Adrenal gland (tissue), 12 donors: ENCODE measurements around the gene NNT. TPM values are rescaled to one million over a fixed set of nuclear protein-coding genes. Genes with fewer than 3 reads are reported as not detected.
"Not testable (repeated sequence)": the region's sequence is repeated elsewhere in the genome, so short reads cannot be mapped to it uniquely, and the experiment has no call there.

Source experiments
- DNase-seq, 7 donors: peaks; one replicate each; pipeline ENCODE4 v3.0.0-alpha.2; 2019 to 2020
- H3K27ac ChIP-seq, 5 donors: fragments of 200-600 bp; sonication (generic) in 4 of 5; 1 replicate in 3 of 5; 2 replicates in 2 of 5; pipeline versions ENCODE4 v1.5.1 to v1.8.0; 2016 to 2020; ENCODE audit warnings: mild to moderate bottlenecking in 1 of 5
- H3K27me3 ChIP-seq: fragments of 200-600 bp; 2 replicates; pipeline ENCODE4 v1.8.0; 2021
- H3K36me3 ChIP-seq, 2 donors: fragments of 200-600 bp; replicated peaks in 1 of 2; 1 replicate in 1 of 2; 2 replicates in 1 of 2; pipeline versions ENCODE4 v1.5.1 to v1.8.0; 2018 to 2022
- H3K4me1 ChIP-seq, 2 donors: fragments of 200-600 bp; replicated peaks in 1 of 2; 1 replicate in 1 of 2; 2 replicates in 1 of 2; pipeline versions ENCODE4 v1.5.1 to v1.8.0; 2018 to 2021
- H3K4me3 ChIP-seq, 4 donors: fragments of 200-600 bp; sonication (generic) in 3 of 4; one replicate each; pipeline ENCODE4 v1.5.1; 2016 to 2018
- H3K9me3 ChIP-seq, 3 donors: fragments of 200-600 bp; sonication (generic) in 1 of 3; replicated peaks in 1 of 3; 1 replicate in 2 of 3; 2 replicates in 1 of 3; pipeline versions ENCODE4 v1.5.1 to v1.8.0; 2016 to 2021
- CTCF ChIP-seq, 6 experiments: fragments of 450-650 bp in 4 of 6; fragments of 200-600 bp in 2 of 6; sonication (generic) in 1 of 6; IDR thresholded peaks; 1 replicate in 5 of 6; 2 replicates in 1 of 6; pipeline versions ENCODE4 v1.5.1 to v1.8.0; 2016 to 2021; ENCODE audit warnings: antibody characterized with exemption in 6 of 6, mild to moderate bottlenecking in 2 of 6, moderate library complexity in 1 of 6
- POLR2A ChIP-seq, 2 donors: fragments of 450-650 bp; IDR thresholded peaks; one replicate each; pipeline ENCODE4 v1.6.1; 2017; ENCODE audit warnings: antibody characterized with exemption in 2 of 2, mild to moderate bottlenecking in 2 of 2, moderate library complexity in 1 of 2
- WGBS, 4 donors: extraction: QIAGEN DNeasy Blood & Tissue Kit in 2 of 4; methylation state at CpG; one replicate each; pipeline versions ENCODE4 v1.1.5 to v1.1.7; 2013 to 2017; 5-methylcytosine and 5-hydroxymethylcytosine counted together
- intact Hi-C, 2 donors: fragments of 100-400 bp; cut with DNase I; formaldehyde crosslinking; loops; one replicate each; pipeline versions ENCODE4 v1.14.1 to v1.15.0; 2022 to 2023
- polyA plus RNA-seq, 3 donors: library from polyadenylated mRNA; stranded (reverse); fragments of 200-250 nt in 2 of 3; fragments of 350-450 nt in 1 of 3; fragmentation: Illumina TruSeq in 1 of 3; extraction: RNeasy Lipid Tissue Mini Kit (QIAGEN cat#74804) in 1 of 3; gene quantifications; one replicate each; pipeline ENCODE4 v1.2.3, GENCODE V29; 2013 to 2014
- total RNA-seq, 9 donors: library from RNA; depleted of rRNA in 4 of 9; stranded (reverse); fragments of >200 nt in 4 of 9; fragments of 120-200 nt in 1 of 9; fragmentation: NEBNext Ultra II Directional in 1 of 9; extraction: Animal tissue kit (Norgen Biotek cat#: 25700) in 1 of 9; gene quantifications; one replicate each; pipeline versions ENCODE4 v1.1.0 to v1.2.4, GENCODE V29; 2013 to 2023
- donor health status: healthy with polysubstance abuse.
- donor health status: Bipolar disorder and iron deficiency.
- donor health status: DM: yes; HTN: yes; CAD: no.
- donor health status: DM: no; HTN: no; CAD: no.
- donor health status: DM: no; HTN: no; CAD: no.
- donor health status: DM: yes; HTN: yes; CAD: no.

NNT gene
- total and polyA plus RNA-seq, 12 donors, result 6.9 to 104 (median 59.1) TPM

- WGBS, 4 donors, result 0 to 1% (median 1%) methylated on average over 40 to 44 of the region's 44 CpGs
- peak; percentile 54 to 76 (median 67) for DNase-seq
- Histone ChIP-seq H3K27ac (peak overlapping the region in 4 of 5 donors; percentile 92 to 99 (median 95)), H3K36me3 (no peaks in the 10 kb centered on the region), H3K27me3 (no peaks in the 10 kb centered on the region), H3K9me3 (no peaks in the 10 kb centered on the region), H3K4me3 (peak overlapping the region; percentile 16 to 86 (median 44)), H3K4me1 (peaks cover 15 to 43% of the 10 kb centered on the region in 2 donors)
- TF ChIP-seq POLR2A (IDR thresholded peaks at IDR 0.05) (peak in 1 of 2 donors; percentile 12), CTCF (IDR thresholded peaks at IDR 0.05) (no peak)
- intact Hi-C loops, result loop anchor here in 1 of 2 donors (2.0 kb wide), 1 partner anchor 47 kb away; the partner anchor contains the start of gene NNT
These were observed 46.9 kb upstream of the NNT start for GRCh38 chr5:43555895-43556606.

GRCh38 chr5:43556607-43556856, 46.4 kb upstream of the NNT start:
- H3K9me3 ChIP-seq, H3K36me3 ChIP-seq, H3K27me3 ChIP-seq: not testable (repeated sequence)
- 0% methylated on average over 1 to 28 of the region's 30 CpGs for WGBS, 4 donors
- peaks cover 15 to 41% of the 10 kb centered on the region in 2 donors for H3K4me1 ChIP-seq
- DNase-seq, result peak in 2 of 7 donors; percentile 84 to 85
- H3K4me3 ChIP-seq, result peak overlapping the region; percentile 16 to 86 (median 44)
- peak overlapping the region; percentile 32 to 99 (median 93) for H3K27ac ChIP-seq
- intact Hi-C loops, result loop anchor here in 1 of 2 donors (2.0 kb wide), 1 partner anchor 46 kb away; the partner anchor contains the start of gene NNT

- WGBS, 4 donors, result 0 to 2% (median 1%) methylated on average over 19 to 79 of the region's 79 CpGs; no CpG with 5 or more reads in 1 of the 4 donors
- no peaks in the 10 kb centered on the region for H3K36me3 ChIP-seq
- peak within 1 kb of the TSS; percentile 32 to 99 (median 93) for H3K27ac ChIP-seq
- TF ChIP-seq POLR2A (IDR thresholded peaks at IDR 0.05) (peak; percentile 52 to 67), CTCF (IDR thresholded peaks at IDR 0.05) (peak in 4 of 6 experiments; percentile 28 to 72 (median 63))
- H3K27me3 ChIP-seq, result no peaks in the 10 kb centered on the region
- H3K4me1 ChIP-seq, result peaks cover 15 to 36% of the 10 kb centered on the region in 2 donors
- intact Hi-C loops, result loop anchor here in 1 of 2 donors (2.0 kb wide), 1 partner anchor 46 kb away; the partner anchor contains the start of gene NNT
- peak within 1 kb of the TSS; percentile 16 to 86 (median 44) for H3K4me3 ChIP-seq
- DNase-seq, result peak in 6 of 7 donors; percentile 73 to 86 (median 82)
- no peaks in the 10 kb centered on the region for H3K9me3 ChIP-seq
These were observed 46.0 kb upstream of the NNT start, which contains the start of gene PAIP1 for GRCh38 chr5:43556857-43557542. PAIP1 (minus strand) TSS chr5:43557077; CDS start chr5:43556846, 231 bp downstream.

- no peak for TF ChIP-seq POLR2A (IDR thresholded peaks at IDR 0.05)
- no peak for TF ChIP-seq CTCF (IDR thresholded peaks at IDR 0.05)
- intact Hi-C loops, result no loop called here
- WGBS, 4 donors, result 33 to 50% (median 37%) methylated on average over 2 of the region's 2 CpGs
These were observed 42.9 kb upstream of the NNT start for GRCh38 chr5:43560128-43560527.

More at GRCh38 chr5:43560128-43560527, 42.9 kb upstream of the NNT start:
- Histone ChIP-seq H3K4me3 (no peak overlapping the region), H3K36me3 (no peaks in the 10 kb centered on the region), H3K9me3 (no peaks in the 10 kb centered on the region), H3K27ac (no peak overlapping the region), H3K27me3 (no peaks in the 10 kb centered on the region), H3K4me1 (peaks cover 7% of the 10 kb centered on the region in 2 donors)
- DNase-seq, result no peak
